ENCODE results near the gene TM9SF1.
"Not testable (repeated sequence)": the region's sequence is repeated elsewhere in the genome, so short reads cannot be mapped to it uniquely, and the experiment has no call there.

GRCh38 chr14:24222987-24223386, 27.7 kb upstream of the TM9SF1 start:
- TF ChIP-seq POLR2A, CTCF (IDR thresholded peaks at IDR 0.05): not testable (repeated sequence)

Data from testis (tissue), 2 donors.